ENCODE data around the gene RUNX1. TPM values are rescaled to one million over a fixed set of nuclear protein-coding genes. Genes with fewer than 3 reads are reported as not detected.

Gene RUNX1
- total RNA-seq, 4 donors from 2014 or later: 2.9 to 18.7 (median 7.7) TPM

- no peaks in the 10 kb centered on the region for H3K27me3 ChIP-seq
- H3K36me3 ChIP-seq: no peaks in the 10 kb centered on the region
- TF ChIP-seq, protein P1, sequence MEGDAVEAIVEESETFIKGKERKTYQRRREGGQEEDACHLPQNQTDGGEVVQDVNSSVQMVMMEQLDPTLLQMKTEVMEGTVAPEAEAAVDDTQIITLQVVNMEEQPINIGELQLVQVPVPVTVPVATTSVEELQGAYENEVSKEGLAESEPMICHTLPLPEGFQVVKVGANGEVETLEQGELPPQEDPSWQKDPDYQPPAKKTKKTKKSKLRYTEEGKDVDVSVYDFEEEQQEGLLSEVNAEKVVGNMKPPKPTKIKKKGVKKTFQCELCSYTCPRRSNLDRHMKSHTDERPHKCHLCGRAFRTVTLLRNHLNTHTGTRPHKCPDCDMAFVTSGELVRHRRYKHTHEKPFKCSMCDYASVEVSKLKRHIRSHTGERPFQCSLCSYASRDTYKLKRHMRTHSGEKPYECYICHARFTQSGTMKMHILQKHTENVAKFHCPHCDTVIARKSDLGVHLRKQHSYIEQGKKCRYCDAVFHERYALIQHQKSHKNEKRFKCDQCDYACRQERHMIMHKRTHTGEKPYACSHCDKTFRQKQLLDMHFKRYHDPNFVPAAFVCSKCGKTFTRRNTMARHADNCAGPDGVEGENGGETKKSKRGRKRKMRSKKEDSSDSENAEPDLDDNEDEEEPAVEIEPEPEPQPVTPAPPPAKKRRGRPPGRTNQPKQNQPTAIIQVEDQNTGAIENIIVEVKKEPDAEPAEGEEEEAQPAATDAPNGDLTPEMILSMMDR (IDR thresholded peaks at IDR 0.05): no peak
- no peak for TF ChIP-seq POLR2A (IDR thresholded peaks at IDR 0.05)
- no peak overlapping the region for H3K27ac ChIP-seq
- H3K4me3 ChIP-seq (replicated peaks in 1 of 3): no peak overlapping the region
- 71% methylated on average over 4 of the region's 4 CpGs for WGBS, 2 donors
- H3K4me1 ChIP-seq: peaks cover 0 to 17% of the 10 kb centered on the region in 2 donors
- no peaks in the 10 kb centered on the region for H3K9me3 ChIP-seq
- intact Hi-C loops (cut with DNase I): no loop called here
- no peak for DNase-seq
These were observed 237.7 kb downstream of the RUNX1 start for GRCh38 chr21:34811368-34811767.

GRCh38 chr21:34810786-34811185, 238.3 kb downstream of the RUNX1 start:
- intact Hi-C loops (cut with DNase I): no loop called here
- no peak overlapping the region for H3K27ac ChIP-seq
- 83 to 89% methylated on average over 4 to 6 of the region's 6 CpGs for WGBS, 2 donors

DNA sequence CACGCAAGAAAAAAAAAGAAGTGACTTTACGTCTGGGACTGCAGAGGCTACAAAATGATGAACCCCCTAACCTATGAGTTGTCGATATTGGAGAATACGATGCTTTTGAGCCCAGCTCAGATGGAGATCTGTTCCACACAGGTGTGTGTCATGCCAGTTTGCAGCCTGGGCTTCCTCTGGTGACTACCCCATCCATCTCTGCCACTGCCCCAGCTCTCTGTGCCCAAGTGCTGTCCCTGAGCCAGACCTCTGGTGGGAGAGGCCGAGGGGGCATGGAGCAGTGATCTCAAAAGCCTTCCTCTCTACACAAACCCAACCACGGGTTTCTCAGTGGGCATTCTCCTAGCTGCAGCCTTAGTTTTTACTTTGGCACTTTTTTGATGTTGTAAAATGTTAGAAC, 239.3 kb downstream of the RUNX1 start:
- TF ChIP-seq, protein P1 (IDR thresholded peaks at IDR 0.05): no peak
- no peak for TF ChIP-seq POLR2A (IDR thresholded peaks at IDR 0.05)
- no peak for DNase-seq
- no peak overlapping the region for H3K27ac ChIP-seq
- 93% methylated on average over 6 of the region's 6 CpGs for WGBS, 2 donors
- no peaks in the 10 kb centered on the region for H3K27me3 ChIP-seq
- intact Hi-C loops (cut with DNase I): no loop called here
- peaks cover 0 to 17% of the 10 kb centered on the region in 2 donors for H3K4me1 ChIP-seq
- H3K9me3 ChIP-seq: no peaks in the 10 kb centered on the region
- H3K4me3 ChIP-seq (replicated peaks in 1 of 3): no peak overlapping the region
- no peaks in the 10 kb centered on the region for H3K36me3 ChIP-seq

More at GRCh38 chr21:34810786-34811185, 238.3 kb downstream of the RUNX1 start:
- peaks cover 0 to 17% of the 10 kb centered on the region in 2 donors for H3K4me1 ChIP-seq
- no peak for DNase-seq
- H3K9me3 ChIP-seq: no peaks in the 10 kb centered on the region
- no peaks in the 10 kb centered on the region for H3K27me3 ChIP-seq
- no peak overlapping the region for H3K4me3 ChIP-seq (replicated peaks in 1 of 3)
- no peaks in the 10 kb centered on the region for H3K36me3 ChIP-seq
- TF ChIP-seq, protein P1 (IDR thresholded peaks at IDR 0.05): no peak
- no peak for TF ChIP-seq POLR2A (IDR thresholded peaks at IDR 0.05)

GRCh38 chr21:34808569-34809204, 240.4 kb downstream of the RUNX1 start:
- Histone ChIP-seq H3K36me3 (no peaks in the 10 kb centered on the region), H3K27me3 (no peaks in the 10 kb centered on the region), H3K4me3 (replicated peaks in 1 of 3) (no peak overlapping the region), H3K9me3 (no peaks in the 10 kb centered on the region), H3K27ac (peak overlapping the region in 1 of 3 donors; percentile 37), H3K4me1 (peaks cover 0 to 17% of the 10 kb centered on the region in 2 donors)
- DNase-seq: no peak
- TF ChIP-seq POLR2A (IDR thresholded peaks at IDR 0.05): no peak
- TF ChIP-seq, protein P1 (IDR thresholded peaks at IDR 0.05): no peak
- WGBS, 2 donors: 70 to 85% methylated on average over 7 of the region's 7 CpGs
- intact Hi-C loops (cut with DNase I): no loop called here

DNA sequence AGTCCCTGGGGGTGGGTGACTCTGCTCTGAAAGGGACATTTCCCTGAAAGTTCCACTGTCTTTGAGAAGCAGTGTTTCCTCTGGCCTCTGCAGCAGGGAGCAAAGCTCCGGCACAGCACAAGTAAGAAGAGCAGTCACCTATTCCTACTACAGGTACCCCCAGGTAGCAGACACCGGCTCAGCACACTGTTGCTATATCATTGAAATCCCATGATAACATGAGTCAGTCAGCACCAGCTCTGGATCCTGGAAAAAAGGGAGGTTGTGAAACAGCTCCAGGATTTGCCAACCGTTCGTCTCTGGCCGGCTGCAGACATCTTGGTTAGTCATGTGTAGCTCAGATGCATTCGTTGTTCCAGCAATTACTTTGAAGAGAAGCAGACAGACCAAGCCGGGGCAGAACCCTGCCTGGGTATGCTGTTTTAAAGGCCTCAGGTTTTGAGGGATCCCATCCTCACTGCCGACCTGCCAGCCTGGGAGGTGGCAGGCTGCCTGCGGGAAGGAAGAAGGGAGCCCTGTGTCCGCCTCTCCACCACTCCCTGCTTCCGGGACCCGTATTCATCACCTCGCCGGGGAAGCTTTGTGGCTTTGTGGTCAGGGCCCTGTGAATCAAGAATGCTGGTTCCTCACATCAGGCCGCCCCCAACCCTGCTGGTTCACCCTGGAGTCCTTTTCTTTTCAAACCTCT, 241.1 kb downstream of the RUNX1 start:
- DNase-seq: no peak
- H3K4me3 ChIP-seq (replicated peaks in 1 of 3): no peak overlapping the region
- H3K9me3 ChIP-seq: no peaks in the 10 kb centered on the region
- H3K4me1 ChIP-seq: peaks cover 0 to 17% of the 10 kb centered on the region in 2 donors
- 81 to 91% methylated on average over 10 to 14 of the region's 15 CpGs for WGBS, 2 donors
- no peaks in the 10 kb centered on the region for H3K36me3 ChIP-seq
- TF ChIP-seq, protein P1 (IDR thresholded peaks at IDR 0.05): no peak
- TF ChIP-seq POLR2A (IDR thresholded peaks at IDR 0.05): no peak
- H3K27me3 ChIP-seq: no peaks in the 10 kb centered on the region
- peak overlapping the region in 1 of 3 donors; percentile 40 for H3K27ac ChIP-seq
- intact Hi-C loops (cut with DNase I): no loop called here
